ENCODE data around the gene DHX58.

Gene DHX58

GRCh38 chr17:42056635-42057034, 55.9 kb downstream of the DHX58 start:
- Histone ChIP-seq H3K4me3 (ENCODE audit: low read depth in 1 of 2, low read length in 2 of 2) (no peak overlapping the region), H3K36me3 (ENCODE audit: control insufficient read depth in 1 of 2, insufficient read depth in 2 of 2, low read length in 2 of 2) (no peaks in the 10 kb centered on the region), H3K27ac (ENCODE audit: low read length) (no peak overlapping the region), H3K27me3 (ENCODE audit: low read depth, low read length) (peaks cover 6% of the 10 kb centered on the region), H3K4me1 (ENCODE audit: control insufficient read depth in 1 of 2, insufficient read depth in 2 of 2, low read length in 2 of 2) (no peaks in the 10 kb centered on the region), H3K9me3 (ENCODE audit: control insufficient read depth in 1 of 2, low read length in 2 of 2) (no peaks in the 10 kb centered on the region)

GRCh38 chr17:42055496-42055895, 57.0 kb downstream of the DHX58 start:
- Histone ChIP-seq H3K36me3 (ENCODE audit: control insufficient read depth in 1 of 2, insufficient read depth in 2 of 2, low read length in 2 of 2) (no peaks in the 10 kb centered on the region), H3K4me1 (ENCODE audit: control insufficient read depth in 1 of 2, insufficient read depth in 2 of 2, low read length in 2 of 2) (no peaks in the 10 kb centered on the region), H3K9me3 (ENCODE audit: control insufficient read depth in 1 of 2, low read length in 2 of 2) (no peaks in the 10 kb centered on the region), H3K4me3 (ENCODE audit: low read depth in 1 of 2, low read length in 2 of 2) (no peak overlapping the region), H3K27ac (ENCODE audit: low read length) (no peak overlapping the region), H3K27me3 (ENCODE audit: low read depth, low read length) (peaks cover 6% of the 10 kb centered on the region)

- H3K9me3 ChIP-seq (ENCODE audit: control insufficient read depth in 1 of 2, low read length in 2 of 2) = no peaks in the 10 kb centered on the region
- no peaks in the 10 kb centered on the region for H3K36me3 ChIP-seq (ENCODE audit: control insufficient read depth in 1 of 2, insufficient read depth in 2 of 2, low read length in 2 of 2)
- H3K4me3 ChIP-seq (ENCODE audit: low read depth in 1 of 2, low read length in 2 of 2) = no peak overlapping the region
- peaks cover 6% of the 10 kb centered on the region for H3K27me3 ChIP-seq (ENCODE audit: low read depth, low read length)
- no peaks in the 10 kb centered on the region for H3K4me1 ChIP-seq (ENCODE audit: control insufficient read depth in 1 of 2, insufficient read depth in 2 of 2, low read length in 2 of 2)
- no peak overlapping the region for H3K27ac ChIP-seq (ENCODE audit: low read length)
Measured at GRCh38 chr17:42055027-42055426, 57.5 kb downstream of the DHX58 start.

GRCh38 chr17:42053731-42054500, 58.6 kb downstream of the DHX58 start:
- Histone ChIP-seq H3K36me3 (ENCODE audit: control insufficient read depth in 1 of 2, insufficient read depth in 2 of 2, low read length in 2 of 2) (no peaks in the 10 kb centered on the region), H3K4me1 (ENCODE audit: control insufficient read depth in 1 of 2, insufficient read depth in 2 of 2, low read length in 2 of 2) (no peaks in the 10 kb centered on the region), H3K27me3 (ENCODE audit: low read depth, low read length) (peaks cover 6% of the 10 kb centered on the region), H3K27ac (ENCODE audit: low read length) (no peak overlapping the region), H3K4me3 (ENCODE audit: low read depth in 1 of 2, low read length in 2 of 2) (no peak overlapping the region), H3K9me3 (ENCODE audit: control insufficient read depth in 1 of 2, low read length in 2 of 2) (no peaks in the 10 kb centered on the region)

GRCh38 chr17:42052346-42052877, 60.1 kb downstream of the DHX58 start:
- H3K9me3 ChIP-seq (ENCODE audit: control insufficient read depth in 1 of 2, low read length in 2 of 2) = no peaks in the 10 kb centered on the region
- H3K36me3 ChIP-seq (ENCODE audit: control insufficient read depth in 1 of 2, insufficient read depth in 2 of 2, low read length in 2 of 2) = no peaks in the 10 kb centered on the region
- H3K27ac ChIP-seq (ENCODE audit: low read length) = no peak overlapping the region
- H3K4me1 ChIP-seq (ENCODE audit: control insufficient read depth in 1 of 2, insufficient read depth in 2 of 2, low read length in 2 of 2) = no peaks in the 10 kb centered on the region
- no peak overlapping the region for H3K4me3 ChIP-seq (ENCODE audit: low read depth in 1 of 2, low read length in 2 of 2)
- H3K27me3 ChIP-seq (ENCODE audit: low read depth, low read length) = peaks cover 6% of the 10 kb centered on the region

GRCh38 chr17:42051645-42052044, 60.9 kb downstream of the DHX58 start:
- no peaks in the 10 kb centered on the region for H3K36me3 ChIP-seq (ENCODE audit: control insufficient read depth in 1 of 2, insufficient read depth in 2 of 2, low read length in 2 of 2)
- H3K27ac ChIP-seq (ENCODE audit: low read length) = no peak overlapping the region
- H3K4me3 ChIP-seq (ENCODE audit: low read depth in 1 of 2, low read length in 2 of 2) = no peak overlapping the region
- no peaks in the 10 kb centered on the region for H3K9me3 ChIP-seq (ENCODE audit: control insufficient read depth in 1 of 2, low read length in 2 of 2)
- peaks cover 6% of the 10 kb centered on the region for H3K27me3 ChIP-seq (ENCODE audit: low read depth, low read length)
- H3K4me1 ChIP-seq (ENCODE audit: control insufficient read depth in 1 of 2, insufficient read depth in 2 of 2, low read length in 2 of 2) = no peaks in the 10 kb centered on the region
